Mucosa of gallbladder (tissue), 1 donor: Measurements from ENCODE around the gene LRRC40. TPM values are rescaled to one million over a fixed set of nuclear protein-coding genes. Genes with fewer than 3 reads are reported as not detected.
"Not testable (repeated sequence)": the region's sequence is repeated elsewhere in the genome, so short reads cannot be mapped to it uniquely, and the experiment has no call there.

ENCODE experiments used
- DNase-seq: peaks from one replicate; pipeline ENCODE4 v3.0.0-alpha.2; 2020; ENCODE audit warnings: low spot score
- total RNA-seq: library from RNA; stranded (reverse); gene quantifications from one replicate; pipeline ENCODE4 v1.2.1, GENCODE V29; 2021
- donor health status: DM: no; HTN: no; CAD: no.

LRRC40 gene
- 7.7 TPM for total RNA-seq

GRCh38 chr1:70205434-70206118 is at the start of gene LRRC40:
Gene LRRC40 (minus strand): TSS chr1:70205579. CDS start chr1:70205540, 39 bp downstream.
- peak; percentile 97 for DNase-seq

GRCh38 chr1:70248729-70249128 is 43.4 kb upstream of the LRRC40 start:
- DNase-seq: no peak

GRCh38 chr1:70247768-70248167 is 42.4 kb upstream of the LRRC40 start:
- DNase-seq: no peak

GRCh38 chr1:70247122-70247521 is 41.7 kb upstream of the LRRC40 start:
- DNase-seq: no peak

DNA sequence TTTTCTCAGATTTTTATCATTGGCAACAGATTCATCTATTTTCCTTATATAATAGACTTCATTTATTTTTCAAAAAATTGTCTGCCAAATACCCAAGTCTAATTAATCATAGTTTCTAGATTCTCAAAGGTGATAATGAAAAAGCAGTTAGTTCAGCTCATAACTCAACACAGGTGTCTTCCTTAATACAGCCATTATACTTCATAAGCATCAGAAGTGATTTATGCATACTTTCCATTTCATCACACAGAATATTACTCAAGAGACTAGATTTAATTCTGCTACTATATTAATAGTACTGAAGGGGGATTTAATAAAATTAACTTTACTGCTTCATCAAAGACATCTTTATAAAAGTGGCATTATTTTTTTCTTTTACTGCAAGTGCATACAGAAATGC is 34.6 kb upstream of the LRRC40 start:
- DNase-seq: no peak

DNA sequence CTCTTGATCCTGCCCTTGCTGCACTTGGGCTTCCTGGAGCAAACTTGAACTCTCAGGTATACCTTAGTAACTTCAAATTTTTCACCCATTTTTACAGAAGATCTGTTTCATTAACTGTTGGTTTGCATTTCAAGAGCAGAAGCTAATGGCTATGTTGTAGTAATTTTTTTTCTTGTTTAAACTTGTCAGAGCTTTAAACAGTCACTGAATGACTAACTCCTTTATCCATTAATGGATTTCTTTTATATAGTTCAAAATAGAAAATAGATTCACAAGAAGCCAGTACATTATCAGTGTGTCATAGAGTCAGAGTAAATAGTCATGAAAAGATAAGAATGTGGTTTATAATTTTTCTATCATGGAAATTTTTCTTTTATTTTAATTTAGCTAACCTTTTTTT is 29.4 kb upstream of the LRRC40 start:
- DNase-seq: no peak

DNA sequence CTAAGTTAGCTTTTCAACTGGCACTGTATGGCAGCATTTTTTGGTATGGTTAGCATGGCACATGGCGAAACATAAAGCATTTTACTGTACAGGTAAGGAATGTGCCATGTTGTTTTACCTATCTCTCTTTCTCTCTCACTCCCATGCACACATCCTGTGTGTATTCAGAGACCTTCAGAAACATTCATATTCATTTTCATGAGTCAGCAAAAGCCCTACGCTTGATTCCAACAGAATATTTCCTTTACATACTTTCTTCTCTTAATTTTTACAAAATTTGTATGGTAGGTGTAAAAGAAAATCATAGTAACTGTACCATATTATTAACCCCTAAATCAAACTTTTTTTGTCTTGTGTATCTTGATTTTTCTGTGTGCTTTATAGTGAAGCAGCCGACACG is 26.1 kb upstream of the LRRC40 start:
- no peak for DNase-seq

DNA sequence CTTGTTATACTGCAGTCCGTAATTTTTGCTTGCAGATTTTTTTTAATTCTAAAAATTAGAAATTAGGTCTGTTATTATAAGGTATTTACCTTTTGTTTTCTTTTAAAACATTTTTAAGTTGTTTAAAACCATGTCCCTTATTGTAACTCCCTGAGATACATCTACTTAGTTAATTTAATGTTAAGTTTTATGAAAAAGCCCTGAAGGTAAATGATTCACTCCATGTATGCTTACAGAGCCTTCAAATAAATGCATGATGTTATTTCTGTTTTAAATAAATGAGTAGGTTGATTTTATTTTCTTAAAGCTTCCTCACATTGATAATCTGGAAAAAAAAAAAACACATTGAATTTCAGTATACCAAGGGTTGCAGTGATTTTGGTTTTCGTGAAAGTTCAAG is 23.3 kb upstream of the LRRC40 start:
- no peak for DNase-seq

DNA sequence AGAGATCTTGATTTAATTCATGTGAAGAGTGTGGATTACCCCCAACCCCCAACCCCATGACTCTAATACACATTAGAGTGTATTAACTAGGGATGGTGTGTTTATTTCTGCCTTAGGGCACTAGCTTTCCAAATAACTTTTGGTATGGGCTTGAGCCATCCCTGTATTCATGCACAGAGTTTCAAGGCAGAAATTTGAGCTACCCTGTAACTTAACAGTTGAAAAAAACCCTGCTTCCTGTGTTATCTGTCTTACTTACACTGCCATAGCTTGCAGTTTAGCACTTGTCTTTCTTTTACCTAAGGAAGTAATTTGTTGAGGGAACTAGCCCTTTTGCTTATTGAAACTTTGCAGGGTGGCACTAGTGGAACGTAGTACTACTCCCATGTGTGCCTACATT is 22.1 kb upstream of the LRRC40 start:
- DNase-seq: no peak

- DNase-seq: no peak
Measured at GRCh38 chr1:70224954-70225353, 19.6 kb upstream of the LRRC40 start.

- DNase-seq: no peak
Measured at GRCh38 chr1:70222716-70223235, 17.4 kb upstream of the LRRC40 start.

DNA sequence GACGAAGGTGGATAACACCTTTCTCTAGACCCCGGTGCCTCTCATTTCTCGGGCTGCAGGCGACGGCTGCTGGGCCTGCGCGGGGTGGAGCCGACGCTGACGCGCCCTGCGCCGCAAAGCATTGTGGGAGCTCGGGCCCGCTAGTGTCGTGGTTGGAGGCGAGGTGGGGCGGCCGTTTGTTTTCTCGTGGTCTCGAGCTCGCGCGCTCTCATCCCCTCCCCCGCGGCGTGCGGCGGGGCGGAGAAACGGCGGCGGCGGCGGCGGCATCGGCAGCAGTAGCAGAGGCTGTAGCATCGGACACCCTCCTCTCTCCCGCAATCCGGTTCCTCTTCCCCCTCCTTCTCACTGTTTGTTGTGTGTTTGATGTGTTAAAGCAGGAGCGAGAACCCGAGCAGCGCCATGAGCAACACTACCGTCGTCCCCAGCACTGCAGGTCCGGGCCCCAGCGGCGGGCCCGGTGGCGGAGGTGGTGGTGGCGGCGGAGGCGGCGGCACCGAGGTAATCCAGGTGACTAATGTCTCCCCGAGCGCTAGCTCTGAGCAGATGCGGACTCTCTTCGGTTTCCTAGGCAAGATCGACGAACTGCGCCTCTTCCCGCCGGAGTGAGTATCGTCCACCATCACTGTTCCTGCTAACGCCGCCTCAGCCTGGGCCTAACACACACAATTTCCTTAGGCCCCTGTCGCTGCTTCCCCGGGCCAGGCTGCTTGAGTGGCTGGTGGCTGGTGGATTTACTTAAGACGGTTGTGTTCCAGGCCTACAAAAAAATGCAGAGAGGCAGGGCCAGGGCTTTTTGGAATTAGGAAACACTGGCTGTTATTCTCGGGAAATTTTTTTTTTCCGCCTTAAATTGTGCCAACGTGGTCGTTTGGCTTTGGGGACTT is 16.1 kb upstream of the LRRC40 start, which contains the start of gene SRSF11:
Gene SRSF11 (plus strand): TSS at position 143 of the 884 bp plus-strand sequence. CDS start 257 bp downstream, at position 400.
- DNase-seq: peak; percentile 98

GRCh38 chr1:70220517-70221237 is 15.3 kb upstream of the LRRC40 start:
- no peak for DNase-seq

- no peak for DNase-seq
Measured at GRCh38 chr1:70220015-70220414, 14.6 kb upstream of the LRRC40 start.

DNA sequence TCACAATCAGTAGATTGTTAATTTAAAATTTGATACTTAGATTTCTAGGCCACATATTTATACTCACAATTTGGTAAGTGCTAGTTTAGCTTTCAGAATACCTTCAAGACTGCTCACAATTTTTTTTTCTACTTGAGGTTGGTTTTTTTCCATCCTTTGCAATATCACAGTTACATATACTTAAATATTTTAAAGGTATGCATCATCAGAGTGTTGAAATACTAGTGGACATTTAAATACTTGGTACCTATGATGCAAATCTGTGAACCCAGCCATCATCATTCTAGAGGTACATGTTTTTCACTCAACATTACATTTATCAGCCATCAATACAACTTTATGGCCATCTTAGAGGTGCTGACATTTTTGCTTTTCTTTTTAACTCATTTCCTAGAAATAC is 6.2 kb upstream of the LRRC40 start:
- no peak for DNase-seq

DNA sequence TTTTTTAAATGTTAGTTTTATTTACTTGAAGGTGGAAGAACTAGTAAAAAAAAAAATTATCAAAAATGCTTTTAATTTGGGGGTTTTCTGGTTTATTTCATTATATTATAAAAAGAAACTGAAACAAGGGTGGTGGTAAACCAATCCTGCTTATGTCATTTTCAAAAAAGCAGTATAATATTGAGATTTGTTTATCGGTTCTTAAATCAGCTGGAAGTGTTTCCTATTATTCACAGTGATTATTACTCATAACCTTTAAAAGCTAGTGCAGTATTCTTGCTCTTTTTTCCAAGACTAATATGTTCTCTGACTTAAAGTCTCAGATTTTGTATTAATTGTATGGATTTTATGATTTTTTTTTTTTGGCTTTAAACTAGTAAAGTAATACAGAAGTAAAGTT is 5.4 kb upstream of the LRRC40 start:
- no peak for DNase-seq

- DNase-seq: no peak
Measured at GRCh38 chr1:70208292-70208691, 2.9 kb upstream of the LRRC40 start.

- DNase-seq: no peak
Measured at GRCh38 chr1:70207492-70207891, 2.1 kb upstream of the LRRC40 start.

DNA sequence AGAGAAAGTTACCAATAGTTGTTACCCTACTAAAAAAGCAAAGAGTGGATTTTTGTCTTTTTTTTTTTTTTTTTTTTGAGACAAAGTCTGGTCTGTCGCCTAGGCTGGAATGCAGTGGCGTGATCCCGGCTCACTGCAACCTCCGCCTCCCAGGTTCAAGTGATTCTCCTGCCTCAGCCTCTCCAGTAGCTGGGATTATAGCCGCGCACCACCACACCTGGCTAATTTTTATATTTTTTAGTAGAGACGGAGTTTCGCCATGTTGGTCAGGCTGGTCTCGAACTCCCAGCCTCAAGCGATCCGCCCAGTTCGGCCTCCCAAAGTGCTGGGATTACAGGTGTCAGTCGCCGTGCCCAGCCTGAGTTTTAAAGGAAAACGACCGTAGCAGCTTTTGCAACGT is 1.5 kb upstream of the LRRC40 start:
- DNase-seq: not testable (repeated sequence)

GRCh38 chr1:70205071-70205433 is 327 bp downstream of the LRRC40 start:
- no peak for DNase-seq

DNA sequence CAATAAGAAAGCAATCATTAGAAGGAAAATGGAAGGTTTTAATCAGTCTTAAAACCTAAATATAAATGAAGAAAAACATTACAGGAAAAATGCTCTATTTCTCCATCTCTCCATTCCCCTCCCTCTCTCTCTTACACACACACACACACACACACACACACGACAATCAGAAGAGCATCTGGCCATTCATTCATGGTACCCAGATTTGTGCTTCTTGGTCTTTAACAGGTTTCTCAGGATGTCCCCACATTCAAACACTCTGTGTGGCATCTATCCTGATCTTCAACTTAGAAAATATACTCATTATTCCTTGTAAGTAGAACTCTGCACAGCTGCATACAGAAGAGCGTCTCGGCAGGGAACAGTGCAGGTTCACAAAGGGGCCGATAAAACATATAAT is 779 bp downstream of the LRRC40 start:
- no peak for DNase-seq

DNA sequence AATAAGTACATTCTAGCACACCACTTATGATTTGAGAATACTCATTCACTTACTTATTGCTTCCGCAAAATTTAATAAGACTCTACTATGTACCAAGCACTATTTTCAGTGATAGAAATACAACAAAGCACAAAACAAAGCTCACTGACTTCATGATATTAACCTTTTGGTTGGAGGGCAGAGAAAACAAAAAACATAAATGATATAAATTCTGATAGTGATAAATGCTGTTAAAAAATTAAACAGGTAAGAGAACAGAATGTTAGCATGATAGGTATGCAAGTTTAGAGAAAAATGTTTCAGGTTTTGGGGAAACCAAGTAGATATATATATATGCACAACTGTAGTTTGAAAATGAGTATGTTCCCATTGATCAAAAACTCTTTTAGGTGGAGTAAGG is 1.2 kb downstream of the LRRC40 start:
- DNase-seq: no peak
